DND-41 (cell line): ENCODE measurements around the gene LTF.

Experiments
- ATAC-seq: fragments of 200-7000 bp; cut with Tn5 transposase; 3 replicates; pipeline ENCODE4 v1.9.1; 2021; ENCODE audit warnings: low read depth; ENCODE audit not compliant: insufficient read depth
- DNase-seq: peaks from one replicate; pipeline ENCODE4 v3.0.0-alpha.2; 2020
- H2AFZ ChIP-seq: 2 replicates; pipeline ENCODE4 v1.6.0; 2012; ENCODE audit warnings: low read depth, low read length
- H3K27ac ChIP-seq: 2 replicates; pipeline ENCODE4 v1.5.1; 2012; ENCODE audit warnings: low read length, inconsistent platforms
- H3K27me3 ChIP-seq: fragments of 200-600 bp; sonication (generic); 2 replicates; pipeline ENCODE4 v1.6.0; 2012; ENCODE audit warnings: low read length, mild to moderate bottlenecking, inconsistent platforms; ENCODE audit not compliant: insufficient read depth, poor library complexity
- H3K36me3 ChIP-seq: 2 replicates; pipeline ENCODE4 v1.5.1; 2012; ENCODE audit warnings: low read length, inconsistent platforms; ENCODE audit not compliant: insufficient read depth
- H3K4me1 ChIP-seq: 2 replicates; pipeline ENCODE4 v1.5.1; 2012; ENCODE audit warnings: mild to moderate bottlenecking, low read length; ENCODE audit not compliant: insufficient read depth
- H3K4me2 ChIP-seq: 2 replicates; pipeline ENCODE4 v1.6.0; 2012; ENCODE audit warnings: mild to moderate bottlenecking, moderate library complexity, low read length, inconsistent platforms; ENCODE audit not compliant: insufficient read depth
- H3K4me3 ChIP-seq, 2 experiments: fragments of 200-600 bp in 1 of 2; shearing (Covaris generic) in 1 of 2; 2 replicates each; pipeline ENCODE4 v1.5.1; 2012 to 2016; ENCODE audit warnings: inconsistent platforms in 2 of 2, low read length in 2 of 2, mild to moderate bottlenecking in 2 of 2, low read depth in 1 of 2, moderate library complexity in 1 of 2
- H3K79me2 ChIP-seq: 2 replicates; pipeline ENCODE4 v1.6.0; 2012; ENCODE audit warnings: low read length, inconsistent platforms; ENCODE audit not compliant: insufficient read depth
- H3K9ac ChIP-seq: 2 replicates; pipeline ENCODE4 v1.6.0; 2012; ENCODE audit warnings: low read depth, mild to moderate bottlenecking, inconsistent platforms, low read length, moderate library complexity
- H3K9me3 ChIP-seq: 2 replicates; pipeline ENCODE4 v1.5.1; 2012; ENCODE audit warnings: low read length, moderate library complexity, mild to moderate bottlenecking, inconsistent platforms; ENCODE audit not compliant: insufficient read depth, severe bottlenecking
- H4K20me1 ChIP-seq: 2 replicates; pipeline ENCODE4 v1.6.0; 2012; ENCODE audit warnings: low read length; ENCODE audit not compliant: insufficient read depth
- EZH2 ChIP-seq: IDR thresholded peaks from 3 replicates; pipeline ENCODE4 v1.6.1; 2012; ENCODE audit warnings: borderline replicate concordance, low read depth, mild to moderate bottlenecking, moderate library complexity, low read length, inconsistent platforms; ENCODE audit not compliant: severe bottlenecking
- TF ChIP-seq, protein P1 (sequence below): IDR thresholded peaks from 2 replicates; pipeline ENCODE4 v1.5.1; 2012; ENCODE audit warnings: borderline replicate concordance, low read length, moderate library complexity, mild to moderate bottlenecking; ENCODE audit not compliant: poor library complexity, severe bottlenecking; ENCODE audit errors: extremely low read depth

LTF gene

GRCh38 chr3:46429671-46430070 lies 35.0 kb downstream of the LTF start:
- no peak overlapping the region for H2AFZ ChIP-seq
- no peak for ATAC-seq

DNA sequence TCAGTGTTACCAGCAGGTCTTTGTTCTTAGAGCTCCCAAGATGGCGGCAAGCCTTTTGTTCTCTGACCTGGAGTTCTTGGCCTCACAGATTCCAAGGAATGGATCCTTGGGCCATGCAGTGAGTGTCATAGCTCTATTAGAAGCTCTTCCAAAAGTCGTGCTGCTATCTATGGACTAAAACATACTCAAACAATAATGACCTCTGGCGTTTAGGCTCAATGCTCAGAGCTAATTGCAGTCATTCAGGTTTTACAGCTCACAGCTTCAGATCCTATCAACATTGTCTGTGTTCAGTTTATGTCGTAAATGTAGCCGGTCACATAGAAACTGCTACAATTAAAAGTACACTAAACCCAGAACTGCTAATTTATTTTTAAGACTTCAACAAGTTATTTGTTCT lies 35.5 kb downstream of the LTF start:
- H3K9ac ChIP-seq, result no peak overlapping the region
- peaks cover 10% of the 10 kb centered on the region for H3K9me3 ChIP-seq
- H3K27ac ChIP-seq, result 0 out of 2 replicates have a peak overlapping the region, but pooled peaks have one; percentile 2
- no peak overlapping the region for H2AFZ ChIP-seq
- no peak for ATAC-seq
- H3K4me1 ChIP-seq, result peaks cover 50% of the 10 kb centered on the region
- H3K27me3 ChIP-seq, result no peaks in the 10 kb centered on the region
- TF ChIP-seq, protein P1, sequence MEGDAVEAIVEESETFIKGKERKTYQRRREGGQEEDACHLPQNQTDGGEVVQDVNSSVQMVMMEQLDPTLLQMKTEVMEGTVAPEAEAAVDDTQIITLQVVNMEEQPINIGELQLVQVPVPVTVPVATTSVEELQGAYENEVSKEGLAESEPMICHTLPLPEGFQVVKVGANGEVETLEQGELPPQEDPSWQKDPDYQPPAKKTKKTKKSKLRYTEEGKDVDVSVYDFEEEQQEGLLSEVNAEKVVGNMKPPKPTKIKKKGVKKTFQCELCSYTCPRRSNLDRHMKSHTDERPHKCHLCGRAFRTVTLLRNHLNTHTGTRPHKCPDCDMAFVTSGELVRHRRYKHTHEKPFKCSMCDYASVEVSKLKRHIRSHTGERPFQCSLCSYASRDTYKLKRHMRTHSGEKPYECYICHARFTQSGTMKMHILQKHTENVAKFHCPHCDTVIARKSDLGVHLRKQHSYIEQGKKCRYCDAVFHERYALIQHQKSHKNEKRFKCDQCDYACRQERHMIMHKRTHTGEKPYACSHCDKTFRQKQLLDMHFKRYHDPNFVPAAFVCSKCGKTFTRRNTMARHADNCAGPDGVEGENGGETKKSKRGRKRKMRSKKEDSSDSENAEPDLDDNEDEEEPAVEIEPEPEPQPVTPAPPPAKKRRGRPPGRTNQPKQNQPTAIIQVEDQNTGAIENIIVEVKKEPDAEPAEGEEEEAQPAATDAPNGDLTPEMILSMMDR, result no peak
- no peak for TF ChIP-seq EZH2
- DNase-seq, result no peak
- H4K20me1 ChIP-seq, result no peaks in the 10 kb centered on the region
- H3K4me3 ChIP-seq, result no peak overlapping the region
- H3K36me3 ChIP-seq, result no peaks in the 10 kb centered on the region
- H3K79me2 ChIP-seq, result no peaks in the 10 kb centered on the region
- H3K4me2 ChIP-seq, result no peak overlapping the region

More at GRCh38 chr3:46429671-46430070, 35.0 kb downstream of the LTF start:
- Histone ChIP-seq H3K79me2 (no peaks in the 10 kb centered on the region), H4K20me1 (no peaks in the 10 kb centered on the region), H3K36me3 (no peaks in the 10 kb centered on the region), H3K4me1 (peaks cover 54% of the 10 kb centered on the region), H3K9me3 (peaks cover 10% of the 10 kb centered on the region), H3K9ac (no peak overlapping the region), H3K27ac (no peak overlapping the region), H3K27me3 (no peaks in the 10 kb centered on the region), H3K4me3 (no peak overlapping the region), H3K4me2 (no peak overlapping the region)
- no peak for TF ChIP-seq EZH2
- TF ChIP-seq, protein P1, result no peak
- no peak for DNase-seq

DNA sequence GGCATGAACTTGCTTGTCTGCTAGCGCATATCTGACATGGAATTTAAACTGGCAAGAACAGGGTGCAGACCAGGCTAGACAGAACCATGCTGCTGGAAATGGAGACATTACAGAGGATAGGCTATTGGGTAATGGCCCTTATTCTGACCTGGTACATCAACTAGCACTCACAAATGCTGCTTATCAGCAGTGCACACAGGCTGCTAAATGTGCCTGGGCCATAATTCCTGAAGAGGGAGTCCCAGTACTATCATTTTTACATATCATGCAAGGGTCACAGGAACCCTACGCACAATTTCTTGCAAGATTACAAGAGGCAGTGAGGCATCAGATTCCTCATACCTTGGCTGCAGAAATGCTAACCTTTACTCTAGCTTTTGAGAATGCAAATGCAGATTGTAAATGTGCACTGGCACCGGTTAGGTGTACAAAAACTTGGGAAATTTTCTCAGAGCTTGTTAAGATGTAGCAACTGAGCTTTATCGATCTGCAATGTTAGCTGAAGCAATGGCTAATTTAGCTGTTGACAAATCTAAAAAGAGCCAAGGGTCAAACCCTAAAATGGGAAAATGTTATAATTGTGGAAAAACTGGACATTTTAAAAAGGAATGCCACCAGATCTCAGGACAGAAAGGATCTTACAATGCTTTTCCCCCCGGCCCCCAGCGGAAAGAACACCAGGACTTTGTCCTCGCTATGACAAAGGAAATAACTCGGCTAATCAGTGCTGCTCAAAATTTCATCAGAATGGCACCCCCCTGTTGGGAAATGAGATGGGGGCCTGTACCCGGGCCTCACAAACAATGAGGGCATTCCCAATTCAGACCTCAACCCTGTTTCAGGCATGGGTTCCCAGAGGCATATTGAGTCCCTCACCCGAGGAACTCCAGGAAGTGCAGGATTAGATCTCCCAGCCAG lies 36.5 kb downstream of the LTF start:
- Histone ChIP-seq H4K20me1 (no peaks in the 10 kb centered on the region), H3K4me1 (peaks cover 39% of the 10 kb centered on the region), H3K9me3 (peaks cover 10% of the 10 kb centered on the region), H3K27me3 (no peaks in the 10 kb centered on the region), H3K4me3 (no peak overlapping the region), H2AFZ (no peak overlapping the region), H3K4me2 (no peak overlapping the region), H3K27ac (peak overlapping the region; percentile 73), H3K9ac (no peak overlapping the region), H3K79me2 (no peaks in the 10 kb centered on the region), H3K36me3 (no peaks in the 10 kb centered on the region)
- DNase-seq (no peak), ATAC-seq (no peak)
- TF ChIP-seq EZH2, result no peak
- TF ChIP-seq, protein P1, result peak; percentile 53
